HG03460 (cell line): ENCODE data around the gene LEFTY1.
"Not testable (repeated sequence)": the region's sequence is repeated elsewhere in the genome, so short reads cannot be mapped to it uniquely, and the experiment has no call there.

ENCODE experiments used
- ATAC-seq: cut with Tn5 transposase; IDR thresholded peaks from one replicate; pipeline ENCODE4 v1.9.1; 2021; ENCODE audit not compliant: unreplicated experiment

LEFTY1 gene

DNA sequence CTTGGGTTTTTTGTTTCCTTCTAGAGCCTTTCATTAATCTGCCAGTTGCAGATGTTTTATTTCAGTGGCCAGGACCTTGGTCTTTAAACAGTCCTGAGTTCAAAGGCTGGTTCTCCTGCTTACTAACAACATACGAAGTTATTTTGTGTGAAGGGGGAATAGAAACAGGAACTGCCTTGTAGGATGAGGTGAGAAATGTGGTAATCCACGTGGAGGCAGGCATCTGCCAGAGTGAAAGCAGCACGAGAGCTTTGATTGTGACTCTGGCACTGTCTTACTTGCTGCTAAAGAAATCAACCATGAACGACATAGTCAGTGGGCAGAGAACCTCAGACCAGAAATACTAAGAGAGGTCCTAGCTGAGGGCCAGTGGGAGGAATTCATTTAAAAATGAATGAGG is 37.1 kb downstream of the LEFTY1 start:
- ATAC-seq, result peak; percentile 43

DNA sequence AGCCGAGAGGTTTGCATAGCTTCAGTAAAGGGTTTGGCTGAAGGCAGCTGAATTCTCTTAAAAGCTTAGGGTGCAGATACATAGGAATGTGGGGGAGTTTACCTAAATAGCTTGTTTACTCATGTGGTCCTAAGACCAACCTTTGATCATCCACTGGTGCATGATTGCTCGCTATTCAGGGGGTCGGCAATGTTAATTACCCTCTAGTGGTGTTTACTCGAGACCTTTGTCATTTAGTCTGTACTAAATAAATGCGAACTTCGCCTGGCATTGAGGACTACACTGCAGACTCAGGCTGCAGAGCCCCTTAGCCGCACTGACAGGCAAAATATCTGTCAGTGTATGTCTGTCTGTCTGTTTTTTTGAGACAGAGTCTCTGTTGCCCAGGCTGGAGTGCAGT is 38.6 kb downstream of the LEFTY1 start:
- no peak for ATAC-seq

DNA sequence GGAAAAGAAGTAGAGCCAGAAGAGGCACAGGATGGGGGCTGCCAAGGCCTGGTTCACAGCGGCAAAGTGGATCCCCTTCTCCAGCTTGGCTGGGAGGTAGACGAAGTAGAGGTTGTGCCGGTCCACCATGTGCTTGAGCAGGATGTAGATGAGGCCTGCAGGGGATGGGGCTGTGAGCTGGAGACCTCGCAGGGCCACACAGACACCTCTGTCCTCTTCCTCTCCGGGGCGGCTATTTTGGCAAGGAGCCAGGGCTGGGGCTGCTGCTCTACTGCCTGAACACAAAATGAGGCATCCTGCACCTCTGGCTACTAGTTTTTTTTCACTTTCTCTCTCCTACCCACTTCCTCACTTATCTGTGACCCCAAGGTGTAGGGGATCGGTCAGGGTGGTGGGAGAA is 39.0 kb downstream of the LEFTY1 start:
- no peak for ATAC-seq

DNA sequence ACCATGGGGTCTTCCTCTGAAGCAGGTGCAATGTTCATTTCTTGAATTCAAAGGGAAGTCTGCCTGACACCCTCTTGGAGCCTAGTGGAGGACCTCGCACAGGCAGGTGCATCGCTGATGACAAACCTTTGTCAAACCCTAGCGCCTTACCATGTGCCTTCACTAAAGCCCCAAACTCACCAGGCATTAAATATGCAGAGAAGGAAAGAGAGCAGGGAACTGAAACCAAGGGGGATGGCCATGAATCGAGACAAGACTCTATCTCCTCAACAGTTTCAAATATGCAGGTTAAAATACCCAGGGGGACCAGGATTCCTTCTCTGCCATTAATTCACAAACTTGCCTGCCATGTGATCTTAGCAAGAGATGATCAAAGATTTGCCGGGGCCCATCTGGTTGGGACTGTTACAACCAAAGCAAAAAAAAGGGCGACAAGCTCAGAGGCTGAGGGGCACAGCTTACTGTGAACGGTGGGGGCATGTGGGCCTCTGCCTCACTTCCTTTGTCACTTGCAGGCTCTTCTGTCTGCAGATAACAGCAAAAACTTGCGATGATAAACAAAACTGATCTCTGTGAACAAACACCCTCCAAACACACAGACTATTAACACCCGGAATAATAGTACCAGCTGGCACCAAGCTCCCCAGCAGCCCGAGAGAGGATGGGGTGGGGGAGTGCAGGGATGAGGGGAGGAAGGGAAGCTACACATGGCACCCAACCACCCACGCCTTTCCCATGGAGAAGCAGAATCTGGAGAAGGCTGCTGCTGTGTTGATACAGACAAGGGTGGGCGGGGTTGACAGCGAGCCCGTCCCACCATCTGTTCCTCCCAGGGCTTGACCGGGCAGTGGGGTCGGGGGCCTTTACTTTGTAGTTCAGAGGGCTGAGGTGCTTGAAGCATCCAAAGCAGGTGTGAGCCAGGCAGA is 40.7 kb downstream of the LEFTY1 start:
- ATAC-seq, result peak; percentile 65

DNA sequence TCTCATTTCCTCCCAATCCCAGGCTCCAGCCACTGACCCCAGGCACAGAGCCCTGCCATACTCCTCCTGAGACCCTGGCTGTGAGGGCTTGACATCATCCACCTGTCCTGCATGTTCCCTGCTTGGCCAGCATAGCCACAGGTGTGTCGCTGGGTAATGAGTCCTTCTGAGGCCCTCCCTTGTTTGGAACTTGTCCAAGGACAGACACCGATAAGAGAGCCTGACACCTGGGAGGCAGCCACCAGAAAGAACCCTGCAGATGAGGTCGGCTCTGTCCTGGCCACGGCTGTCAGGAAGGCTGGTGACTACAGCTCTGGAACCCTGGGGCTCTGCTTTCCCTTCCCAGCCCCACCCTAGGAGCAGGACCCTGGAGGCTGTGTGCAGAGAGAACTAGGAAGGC is 41.3 kb downstream of the LEFTY1 start:
- ATAC-seq, result no peak

DNA sequence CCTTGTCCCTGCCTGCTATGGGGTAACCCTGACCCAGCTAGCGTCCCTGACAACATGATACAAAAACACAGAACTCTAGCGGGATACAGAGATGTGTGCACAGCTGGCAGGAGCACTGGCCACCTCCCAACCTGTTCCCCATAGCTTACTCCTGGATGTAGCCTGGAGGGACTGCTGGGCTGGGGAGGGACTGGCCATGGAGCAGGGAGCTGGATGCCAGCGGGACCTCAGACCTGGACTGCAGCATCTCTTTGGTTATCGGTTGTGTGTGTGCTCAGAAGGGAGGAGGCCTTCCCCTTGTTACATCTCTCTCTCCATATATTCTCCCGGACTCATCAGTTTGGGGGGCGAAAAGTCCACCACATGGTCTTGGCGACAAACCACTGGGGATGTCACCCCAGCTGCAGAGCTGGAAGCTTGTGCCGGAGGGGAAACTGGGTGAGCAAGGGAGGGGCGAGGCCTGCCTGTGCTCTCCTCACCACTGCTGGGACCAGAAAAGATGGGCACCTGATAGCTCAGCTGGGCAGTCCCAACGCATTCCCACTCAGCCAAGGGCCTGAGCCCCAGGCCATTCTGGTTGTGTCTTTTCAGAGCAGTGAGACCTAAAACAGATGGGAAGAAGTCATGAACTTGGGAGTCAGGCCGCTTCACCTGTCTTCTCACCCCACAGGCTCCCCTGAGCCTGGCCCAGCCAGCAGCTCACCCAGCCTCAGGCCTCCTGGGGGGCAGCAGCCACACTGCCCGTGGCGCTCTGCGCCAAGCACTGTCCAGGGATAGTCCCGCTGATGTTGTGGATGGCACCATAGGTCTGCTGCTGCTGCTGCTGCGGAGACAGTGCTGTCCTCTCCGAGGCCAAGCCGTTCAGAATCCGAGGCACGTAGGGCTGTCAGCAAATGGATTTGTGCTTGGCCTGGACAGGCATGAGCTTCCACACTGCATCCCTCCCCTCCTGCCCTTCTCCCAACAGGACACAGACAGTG is 42.3 kb downstream of the LEFTY1 start:
- no peak for ATAC-seq

DNA sequence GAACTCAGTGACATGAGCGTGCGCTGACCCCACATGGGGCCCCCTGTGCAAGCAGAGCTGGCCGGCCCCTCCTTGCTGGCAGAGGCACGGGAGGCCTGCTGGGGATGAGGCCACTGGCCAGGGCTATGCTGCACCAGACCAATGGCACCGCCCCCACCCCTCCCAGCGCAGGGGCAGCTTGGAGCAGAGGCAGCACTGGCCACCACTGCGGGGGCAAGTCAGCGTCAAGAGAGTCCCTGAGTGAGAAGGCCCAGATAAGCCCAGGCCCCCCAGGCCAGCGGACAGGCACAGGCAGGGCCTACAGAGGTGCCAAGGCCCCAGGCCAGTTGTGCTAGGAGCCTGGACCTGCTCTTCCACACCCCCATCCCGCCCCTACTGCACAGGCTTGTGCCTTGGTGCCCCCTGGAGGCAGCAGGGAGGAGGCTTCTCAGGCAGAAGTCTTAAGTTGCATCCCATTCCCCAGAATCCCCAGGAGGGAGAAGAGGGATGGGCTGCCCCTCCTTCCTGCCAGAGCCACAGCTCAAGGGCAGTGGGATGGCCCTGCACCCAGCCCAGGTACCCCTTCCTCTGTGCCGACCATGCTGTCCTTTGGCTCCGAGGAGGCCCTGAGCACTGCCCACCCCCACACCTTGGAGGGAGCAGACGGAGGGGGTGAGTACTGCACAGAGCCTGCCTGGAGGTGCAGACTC is 43.2 kb downstream of the LEFTY1 start:
- no peak for ATAC-seq

DNA sequence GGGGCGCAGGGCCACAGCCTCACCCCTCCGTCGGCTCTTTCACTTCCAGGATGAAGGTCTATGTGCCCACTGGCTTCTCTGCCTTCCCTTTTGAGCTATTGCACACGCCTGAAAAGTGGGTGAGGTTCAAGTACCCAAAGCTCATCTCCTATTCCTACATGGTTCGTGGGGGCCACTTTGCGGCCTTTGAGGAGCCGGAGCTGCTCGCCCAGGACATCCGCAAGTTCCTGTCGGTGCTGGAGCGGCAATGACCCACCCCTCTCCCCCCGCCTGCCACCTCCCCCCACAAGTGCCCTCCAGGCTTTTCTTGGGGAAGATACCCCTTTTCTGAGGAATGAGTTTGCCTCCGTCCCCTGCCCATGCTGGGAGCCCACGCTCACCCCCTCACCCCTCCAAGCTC is 43.8 kb downstream of the LEFTY1 start:
- ATAC-seq, result no peak

DNA sequence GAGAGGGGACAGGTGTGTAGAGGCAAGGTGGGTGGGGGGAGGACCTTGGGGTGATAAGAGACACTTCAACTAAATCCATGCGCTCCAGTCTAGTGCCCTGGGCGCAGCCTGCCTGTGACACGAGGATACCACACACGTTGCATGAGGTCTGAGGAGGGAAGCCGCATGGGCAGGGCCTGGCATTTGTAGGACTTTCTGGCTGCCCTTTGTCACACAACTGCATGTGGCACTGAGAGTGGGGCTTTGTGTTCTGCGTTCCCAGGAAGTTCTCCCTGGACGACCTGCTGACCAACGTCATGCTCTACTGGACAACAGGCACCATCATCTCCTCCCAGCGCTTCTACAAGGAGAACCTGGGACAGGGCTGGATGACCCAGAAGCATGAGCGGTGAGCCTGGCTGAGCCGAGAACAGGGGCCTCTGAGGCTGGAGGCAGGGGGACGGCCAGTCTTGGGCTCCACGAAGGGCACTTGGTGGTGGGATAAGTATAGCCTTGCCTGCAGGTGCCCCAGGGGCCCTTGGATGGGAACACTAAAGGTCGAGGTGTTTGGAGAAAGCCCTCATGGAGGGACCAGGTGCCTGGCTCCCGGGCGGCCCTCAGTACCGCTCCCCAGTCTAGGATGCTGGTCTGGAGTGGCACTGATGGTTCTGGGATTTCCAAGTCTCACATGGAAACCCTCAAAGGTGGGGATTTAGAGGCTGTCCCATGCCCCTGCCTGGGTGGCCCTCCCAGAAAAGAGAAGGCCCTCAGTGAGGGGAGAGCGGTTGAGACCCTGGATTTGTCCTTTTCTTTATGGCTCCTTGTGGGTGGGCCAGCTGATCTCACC is 44.5 kb downstream of the LEFTY1 start:
- no peak for ATAC-seq

DNA sequence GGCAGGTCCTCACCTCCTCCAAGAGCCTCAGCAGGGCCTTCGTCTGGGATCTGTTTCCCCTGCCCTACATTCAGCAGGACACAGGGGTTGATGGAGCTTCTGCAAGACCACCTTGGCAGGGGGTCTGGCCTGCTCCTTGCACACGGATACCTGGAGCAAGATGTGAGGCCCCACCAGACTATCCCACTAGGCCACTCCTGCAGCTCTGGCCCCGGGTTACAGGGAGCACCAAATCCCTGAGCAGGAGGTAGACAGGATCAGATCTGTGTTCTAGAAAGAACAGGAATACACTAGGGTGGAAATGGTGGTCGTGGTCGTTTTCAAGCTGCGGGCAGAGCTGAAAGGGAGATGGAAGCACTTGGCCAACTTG is 45.5 kb downstream of the LEFTY1 start:
- ATAC-seq, result no peak

DNA sequence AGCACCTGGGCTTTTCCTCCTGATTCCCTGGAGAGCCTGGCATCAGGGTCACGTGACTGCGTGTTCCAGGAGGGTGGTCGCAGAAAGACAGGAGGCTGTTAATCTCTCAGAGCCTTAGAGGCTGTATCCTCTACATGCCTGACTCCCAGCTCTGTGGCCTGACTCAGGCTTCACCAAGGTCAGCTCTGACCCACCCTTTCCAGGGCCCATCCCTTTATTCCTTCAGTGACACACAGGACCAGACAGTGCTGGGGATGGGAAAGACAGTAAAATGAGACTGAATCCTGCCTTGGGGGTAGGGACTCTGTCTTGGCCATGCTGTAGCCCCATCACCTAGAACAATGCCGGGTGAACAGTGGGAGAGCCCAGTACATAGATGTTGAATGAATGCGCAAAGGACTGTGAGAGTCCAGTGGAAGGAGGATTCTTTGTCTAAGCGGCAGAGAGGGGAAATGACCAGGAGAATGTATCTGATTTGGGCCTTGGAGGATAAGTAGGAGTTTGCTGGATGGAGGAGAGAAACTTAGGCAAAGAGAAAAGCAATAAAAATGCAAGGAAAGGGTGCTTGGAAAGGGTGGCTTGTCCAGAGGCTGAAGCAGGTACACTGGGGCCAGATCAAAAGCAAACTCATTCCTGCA is 46.0 kb downstream of the LEFTY1 start:
- ATAC-seq, result no peak

DNA sequence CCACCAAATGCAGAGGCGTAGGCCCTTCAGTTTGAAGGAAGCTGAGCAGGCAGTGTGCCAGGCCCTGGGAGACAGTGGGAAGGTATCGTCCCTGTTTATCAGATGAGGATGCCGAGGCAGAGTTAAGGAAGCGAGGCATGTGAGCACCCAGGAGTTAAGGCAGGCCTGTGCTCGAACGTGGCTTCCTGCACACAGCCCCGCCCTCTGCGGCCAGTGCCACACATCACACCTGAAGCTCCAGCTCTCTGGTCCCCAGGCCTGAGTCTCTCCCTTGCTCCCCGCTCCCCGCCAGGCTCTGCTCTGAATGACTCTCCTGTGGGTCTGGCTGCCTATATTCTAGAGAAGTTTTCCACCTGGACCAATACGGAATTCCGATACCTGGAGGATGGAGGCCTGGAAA is 46.9 kb downstream of the LEFTY1 start:
- ATAC-seq, result no peak

DNA sequence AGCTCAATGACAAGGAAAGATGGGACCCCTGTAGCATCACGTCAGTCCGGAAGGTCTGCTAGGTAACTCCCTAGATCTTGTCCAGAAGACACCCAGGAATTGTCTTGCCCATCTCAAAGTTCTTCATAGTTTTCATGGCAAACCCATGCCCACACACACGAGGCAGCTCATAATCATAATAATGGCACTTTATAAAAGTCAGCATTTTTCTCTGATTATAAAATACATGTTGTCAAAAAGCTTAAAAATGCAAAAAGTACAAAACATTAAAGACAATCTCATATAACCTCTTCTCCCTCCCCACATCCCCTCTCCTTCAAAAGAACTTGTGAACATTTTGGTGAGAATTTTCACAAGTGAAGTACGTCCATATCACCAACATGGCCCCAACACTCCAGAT is 48.2 kb downstream of the LEFTY1 start:
- ATAC-seq, result no peak

DNA sequence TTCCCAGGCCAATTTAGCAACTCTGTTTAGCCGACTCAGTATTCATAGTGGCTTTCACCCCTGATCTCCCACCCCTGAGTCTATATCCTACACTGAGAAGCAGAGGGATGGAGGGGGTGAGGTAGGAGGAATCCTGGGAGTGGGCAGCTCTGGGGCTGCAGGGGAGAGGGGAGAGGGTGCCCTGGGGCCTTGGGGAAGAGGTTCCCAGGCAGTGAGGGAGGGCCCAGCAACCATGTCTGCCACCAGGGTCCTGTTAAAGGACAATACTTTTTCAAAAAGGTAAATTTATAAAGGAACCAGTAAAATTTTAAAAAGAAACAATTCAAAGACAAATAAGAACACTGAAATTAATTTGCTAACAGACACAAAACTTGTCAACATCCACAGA is 48.7 kb downstream of the LEFTY1 start:
- no peak for ATAC-seq

DNA sequence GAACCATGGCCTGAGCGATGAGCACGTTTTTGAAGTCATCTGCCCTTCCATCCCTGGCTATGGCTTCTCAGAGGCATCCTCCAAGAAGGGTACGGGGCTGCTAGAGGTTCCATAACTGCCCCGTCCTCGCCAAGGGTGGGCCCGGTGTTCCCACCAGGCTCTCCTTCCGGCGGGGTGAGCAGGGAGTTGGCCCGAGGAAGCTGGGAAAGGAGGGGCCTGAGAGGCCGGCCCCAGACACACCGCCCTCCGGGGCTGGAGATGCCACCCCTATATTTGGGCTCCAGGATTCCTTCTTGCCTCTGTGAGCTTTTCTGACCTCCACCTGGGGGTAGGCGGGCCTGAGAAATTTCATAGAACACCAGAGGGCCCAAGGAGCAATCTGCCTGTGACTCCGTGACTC is 50.2 kb downstream of the LEFTY1 start:
- ATAC-seq, result no peak

DNA sequence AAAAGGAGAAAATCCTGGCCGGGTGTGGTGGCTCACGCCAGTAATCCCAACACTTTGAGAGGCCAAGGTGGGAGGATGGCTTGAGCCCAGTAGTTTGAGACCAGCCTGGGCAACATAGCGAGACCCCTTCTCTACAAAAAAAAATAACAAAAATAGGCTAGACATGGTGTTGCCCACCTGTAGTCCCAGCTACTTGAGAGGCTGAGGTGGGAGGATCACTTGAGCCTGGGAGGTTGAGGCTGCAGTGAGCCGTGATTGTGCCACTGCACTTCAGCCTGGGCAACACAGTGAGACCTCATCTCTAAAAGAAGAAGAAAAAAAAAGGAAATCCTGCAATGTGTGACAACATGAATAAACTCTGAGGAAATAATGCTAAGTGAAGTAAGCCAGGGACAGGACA is 52.6 kb downstream of the LEFTY1 start:
- not testable (repeated sequence) for ATAC-seq
